Chondrocyte (in vitro differentiated cells): ENCODE measurements around the gene NCF4. TPM values are rescaled to one million over a fixed set of nuclear protein-coding genes. Genes with fewer than 3 reads are reported as not detected.

Experiments used
- DNase-seq: peaks from one replicate; pipeline ENCODE4 v3.0.0; 2021; ENCODE audit warnings: mixed read lengths, low spot score
- H3K27ac Mint-ChIP-seq: one replicate; pipeline ENCODE4 v1.8.0; 2021; ENCODE audit warnings: mild to moderate bottlenecking, moderate library complexity, mixed read lengths; ENCODE audit not compliant: unreplicated experiment
- H3K27me3 Mint-ChIP-seq: 2 replicates; pipeline ENCODE4 v1.8.0; 2021; ENCODE audit warnings: low read depth, mixed read lengths
- H3K36me3 Mint-ChIP-seq: 2 replicates; pipeline ENCODE4 v1.8.0; 2021; ENCODE audit warnings: low read depth, mixed read lengths
- H3K4me1 Mint-ChIP-seq: 2 replicates; pipeline ENCODE4 v1.8.0; 2021; ENCODE audit warnings: low read depth, mild to moderate bottlenecking, mixed read lengths
- H3K4me3 Mint-ChIP-seq: one replicate; pipeline ENCODE4 v1.8.0; 2021; ENCODE audit warnings: mild to moderate bottlenecking, moderate library complexity, mixed read lengths; ENCODE audit not compliant: unreplicated experiment
- H3K9me3 Mint-ChIP-seq: 2 replicates; pipeline ENCODE4 v1.8.0; 2021; ENCODE audit warnings: low read depth, mixed read lengths
- total RNA-seq: library from RNA; stranded (reverse); gene quantifications from 3 replicates; pipeline ENCODE4 v1.2.1, GENCODE V29; 2021
- TF ChIP-seq, protein P1 (sequence below): fragments of 200-600 bp; sonication (generic); IDR thresholded peaks from 2 replicates; pipeline ENCODE4 v1.5.0; 2021; ENCODE audit warnings: antibody characterized with exemption, mild to moderate bottlenecking, moderate library complexity

Gene NCF4
- total RNA-seq, 1 donor from 2014 or later, result not detected

DNA sequence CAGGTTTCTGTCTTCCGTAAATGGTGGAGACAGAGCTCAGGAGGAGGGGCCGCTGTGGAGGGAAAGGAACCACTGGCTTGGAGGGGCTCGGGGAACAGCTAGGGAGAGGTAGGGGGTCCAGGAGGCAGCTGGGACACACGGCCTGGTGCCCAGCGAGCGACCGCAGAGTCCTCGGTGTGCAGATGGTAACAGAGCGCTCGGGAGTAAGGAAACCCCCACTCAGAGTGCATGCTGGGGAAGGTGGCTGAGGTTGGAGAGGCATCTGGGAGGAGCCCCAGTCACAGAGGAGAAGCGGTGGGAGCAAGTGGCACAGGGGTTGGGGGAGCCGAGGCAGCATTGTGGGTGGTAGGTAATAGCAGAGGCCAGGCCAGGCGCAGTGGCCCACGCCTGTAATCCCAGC lies 10.8 kb upstream of the NCF4 start:
- Mint-ChIP-seq H3K4me3 (no peak overlapping the region), H3K36me3 (no peaks in the 10 kb centered on the region), H3K9me3 (no peaks in the 10 kb centered on the region), H3K27me3 (peaks cover 46% of the 10 kb centered on the region), H3K27ac (no peak overlapping the region), H3K4me1 (no peaks in the 10 kb centered on the region)
- TF ChIP-seq, protein P1, sequence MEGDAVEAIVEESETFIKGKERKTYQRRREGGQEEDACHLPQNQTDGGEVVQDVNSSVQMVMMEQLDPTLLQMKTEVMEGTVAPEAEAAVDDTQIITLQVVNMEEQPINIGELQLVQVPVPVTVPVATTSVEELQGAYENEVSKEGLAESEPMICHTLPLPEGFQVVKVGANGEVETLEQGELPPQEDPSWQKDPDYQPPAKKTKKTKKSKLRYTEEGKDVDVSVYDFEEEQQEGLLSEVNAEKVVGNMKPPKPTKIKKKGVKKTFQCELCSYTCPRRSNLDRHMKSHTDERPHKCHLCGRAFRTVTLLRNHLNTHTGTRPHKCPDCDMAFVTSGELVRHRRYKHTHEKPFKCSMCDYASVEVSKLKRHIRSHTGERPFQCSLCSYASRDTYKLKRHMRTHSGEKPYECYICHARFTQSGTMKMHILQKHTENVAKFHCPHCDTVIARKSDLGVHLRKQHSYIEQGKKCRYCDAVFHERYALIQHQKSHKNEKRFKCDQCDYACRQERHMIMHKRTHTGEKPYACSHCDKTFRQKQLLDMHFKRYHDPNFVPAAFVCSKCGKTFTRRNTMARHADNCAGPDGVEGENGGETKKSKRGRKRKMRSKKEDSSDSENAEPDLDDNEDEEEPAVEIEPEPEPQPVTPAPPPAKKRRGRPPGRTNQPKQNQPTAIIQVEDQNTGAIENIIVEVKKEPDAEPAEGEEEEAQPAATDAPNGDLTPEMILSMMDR, result no peak
- no peak for DNase-seq

DNA sequence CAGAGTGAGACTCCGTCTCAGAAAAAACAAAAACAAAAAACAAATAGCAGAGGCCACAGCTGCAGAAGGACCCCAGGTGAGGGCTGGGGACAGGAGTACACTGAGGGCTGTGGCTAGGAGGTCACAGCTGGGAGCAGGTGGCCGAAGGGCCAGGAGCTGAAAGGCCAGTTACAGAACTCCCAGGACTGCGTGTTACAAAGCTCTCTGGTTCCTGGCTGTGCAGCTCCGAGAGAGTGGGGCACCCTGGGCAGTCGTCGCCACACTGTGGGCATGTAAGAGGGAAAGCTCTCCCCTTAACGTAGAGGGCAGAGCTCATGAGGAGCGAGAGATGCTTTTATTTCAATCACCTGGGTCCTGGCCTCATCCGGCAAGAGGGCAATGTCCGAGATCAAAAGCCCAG lies 10.1 kb upstream of the NCF4 start:
- TF ChIP-seq, protein P1, result no peak
- no peaks in the 10 kb centered on the region for H3K9me3 Mint-ChIP-seq
- H3K36me3 Mint-ChIP-seq, result no peaks in the 10 kb centered on the region

DNA sequence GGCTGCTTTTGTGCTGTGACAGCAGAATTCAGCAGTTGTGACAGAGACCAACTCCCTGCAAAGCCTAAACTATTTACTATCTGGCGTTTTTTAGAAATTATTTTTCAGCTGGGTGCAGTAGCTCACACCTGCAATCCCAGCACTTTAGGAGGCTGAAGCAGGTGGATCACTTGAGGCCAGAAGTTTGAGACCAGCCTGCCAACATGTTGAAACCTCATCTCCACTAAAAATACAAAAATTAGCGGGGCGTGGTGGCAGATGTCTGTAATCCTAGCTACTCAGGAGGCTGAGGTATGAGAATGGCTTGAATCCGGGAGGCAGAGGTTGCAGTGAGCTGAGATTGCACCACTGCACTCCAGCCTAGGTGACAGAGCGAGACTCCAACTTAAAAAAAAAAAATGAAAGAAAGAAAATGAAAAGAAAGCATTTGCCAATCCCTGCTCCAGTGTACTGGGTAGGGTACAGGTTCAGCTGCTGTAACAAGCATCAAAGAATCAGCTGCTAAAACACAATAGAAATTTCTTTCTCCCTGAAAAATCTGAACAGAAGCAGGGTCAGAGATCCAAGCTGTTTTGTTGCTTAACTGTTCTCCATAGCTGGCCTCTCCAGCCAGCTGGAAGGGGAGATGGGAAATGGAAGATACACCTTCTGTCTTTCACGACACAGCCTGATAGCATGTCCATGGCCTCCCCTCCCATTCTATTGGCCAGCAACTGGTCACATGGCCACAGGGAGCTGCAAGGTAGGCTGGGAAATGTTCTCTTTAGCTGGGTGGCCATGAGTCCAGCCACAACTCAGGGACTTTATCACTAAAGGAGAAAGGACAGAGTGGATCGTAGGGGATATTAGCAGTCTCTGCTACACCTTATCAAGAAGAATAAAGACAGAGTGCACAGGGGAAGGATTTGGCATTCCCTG lies 8.5 kb upstream of the NCF4 start:
- H3K36me3 Mint-ChIP-seq, result no peaks in the 10 kb centered on the region
- TF ChIP-seq, protein P1, result no peak
- no peaks in the 10 kb centered on the region for H3K9me3 Mint-ChIP-seq
- H3K27ac Mint-ChIP-seq, result no peak overlapping the region
- H3K27me3 Mint-ChIP-seq, result peaks cover 37% of the 10 kb centered on the region
- DNase-seq, result no peak
- peaks cover 5% of the 10 kb centered on the region for H3K4me1 Mint-ChIP-seq
- no peak overlapping the region for H3K4me3 Mint-ChIP-seq

More for the DNA sequence above, 10.1 kb upstream of the NCF4 start:
- no peak for DNase-seq
- H3K4me3 Mint-ChIP-seq, result no peak overlapping the region
- no peaks in the 10 kb centered on the region for H3K4me1 Mint-ChIP-seq
- no peak overlapping the region for H3K27ac Mint-ChIP-seq
- H3K27me3 Mint-ChIP-seq, result peaks cover 39% of the 10 kb centered on the region

DNA sequence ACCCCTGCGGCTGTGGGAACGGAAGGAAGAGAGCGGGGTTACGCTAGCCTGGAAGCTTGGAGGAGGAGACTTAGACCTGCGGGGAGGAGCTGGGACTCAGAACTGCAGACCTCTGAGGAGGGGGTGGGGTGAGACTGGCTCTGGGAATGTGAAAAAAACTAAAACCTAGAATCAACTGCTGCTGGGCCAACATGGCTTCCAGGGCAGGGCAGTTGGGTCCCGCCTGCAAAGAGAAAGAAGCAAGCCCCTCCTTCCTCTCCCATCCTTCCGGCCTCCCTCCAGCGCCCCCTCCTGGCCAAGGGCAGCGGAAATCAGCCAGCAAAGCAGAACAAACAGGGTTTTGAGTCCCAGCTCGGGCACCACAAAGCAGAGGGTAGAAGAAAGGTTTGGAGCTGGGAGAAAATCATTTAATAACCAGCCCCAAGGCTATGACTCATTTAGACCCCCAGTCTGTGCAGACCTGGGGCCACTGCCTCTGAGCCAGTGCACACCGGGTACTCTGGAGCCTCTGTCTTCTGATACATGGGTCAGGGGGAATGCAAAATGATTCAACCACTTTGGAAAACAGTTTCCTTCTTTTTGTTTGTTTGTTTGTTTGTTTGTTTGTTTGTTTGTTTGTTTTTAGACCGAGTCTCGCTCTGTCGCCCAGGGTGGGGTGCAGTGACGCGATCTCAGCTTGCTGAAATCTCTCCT lies 7.3 kb upstream of the NCF4 start:
- Mint-ChIP-seq H3K4me3 (no peak overlapping the region), H3K9me3 (no peaks in the 10 kb centered on the region), H3K27me3 (peaks cover 39% of the 10 kb centered on the region), H3K4me1 (peaks cover 5% of the 10 kb centered on the region), H3K27ac (no peak overlapping the region), H3K36me3 (no peaks in the 10 kb centered on the region)
- TF ChIP-seq, protein P1, result peak; percentile 78
- DNase-seq, result no peak

DNA sequence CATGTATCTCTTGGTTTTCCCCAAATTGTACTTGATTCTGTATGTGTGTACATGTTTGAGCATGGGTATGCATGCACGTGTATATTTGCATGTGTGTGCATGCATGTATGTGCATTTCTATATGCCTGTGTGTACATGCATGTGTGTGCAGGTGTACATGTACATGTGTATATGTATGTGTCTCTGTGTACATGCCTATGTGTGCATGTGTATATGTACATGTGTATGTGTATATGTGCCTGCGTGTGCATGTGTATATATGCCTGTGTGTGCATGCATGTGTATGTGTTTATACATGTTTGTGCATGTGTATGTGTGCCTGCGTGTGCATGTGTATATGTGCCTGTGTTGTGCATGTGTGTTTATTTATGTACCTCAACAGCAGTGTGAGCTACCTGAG lies 5.3 kb upstream of the NCF4 start:
- Mint-ChIP-seq H3K4me3 (no peak overlapping the region), H3K27me3 (peaks cover 28% of the 10 kb centered on the region)

More for the DNA sequence above, 5.3 kb upstream of the NCF4 start:
- Mint-ChIP-seq H3K9me3 (no peaks in the 10 kb centered on the region), H3K4me1 (peaks cover 5% of the 10 kb centered on the region), H3K27ac (no peak overlapping the region), H3K36me3 (no peaks in the 10 kb centered on the region)
- DNase-seq, result no peak
- TF ChIP-seq, protein P1, result no peak
